Measurements from ENCODE around the gene NPR1.

GRCh38 chr1:153693466-153693865, 15.0 kb downstream of the NPR1 start:
- TF ChIP-seq CTCF (IDR thresholded peaks at IDR 0.05) (no peak), POLR2AphosphoS5 (IDR thresholded peaks at IDR 0.05) (no peak), POLR2A (IDR thresholded peaks at IDR 0.05; ENCODE audit: low read depth) (no peak)
